ACHN (cell line): ENCODE data around the gene TBC1D22A.
"Not testable (repeated sequence)": the region's sequence is repeated elsewhere in the genome, so short reads cannot be mapped to it uniquely, and the experiment has no call there.

ENCODE experiments used
- DNase-seq: peaks from one replicate; pipeline ENCODE4 v3.0.0-alpha.2; 2015
- in situ Hi-C: cut with HindIII; loops from 2 replicates; pipeline ENCODE4 v1.10.0; 2017; ENCODE audit warnings: low sequenced_read_pairs, low pct_ligation_motif_present, low pct_unique_long_range_greater_than_20kb

Gene TBC1D22A

GRCh38 chr22:46974631-46975585 is 212.5 kb downstream of the TBC1D22A start:
- no peak for DNase-seq
- in situ Hi-C loops: no loop called here

DNA sequence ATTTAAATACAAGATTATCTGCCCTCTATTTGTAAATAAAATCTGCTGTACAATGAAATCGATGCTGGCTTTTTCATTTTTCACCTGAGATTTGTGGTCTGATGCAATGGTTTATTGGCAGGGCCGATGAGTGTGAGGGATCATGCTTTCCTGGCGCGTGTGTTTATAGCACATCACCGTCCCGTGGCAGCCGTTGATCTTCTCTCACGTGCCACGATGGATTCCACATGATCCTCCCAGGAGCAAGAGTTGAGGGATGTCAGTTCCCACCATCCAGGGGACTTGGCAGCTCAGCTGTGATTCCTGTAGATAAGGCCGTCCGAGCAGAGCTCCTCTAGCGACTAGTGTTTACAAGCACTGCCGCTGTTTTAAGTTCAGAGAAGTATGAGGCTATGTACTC is 213.7 kb downstream of the TBC1D22A start:
- in situ Hi-C loops: no loop called here
- no peak for DNase-seq

DNA sequence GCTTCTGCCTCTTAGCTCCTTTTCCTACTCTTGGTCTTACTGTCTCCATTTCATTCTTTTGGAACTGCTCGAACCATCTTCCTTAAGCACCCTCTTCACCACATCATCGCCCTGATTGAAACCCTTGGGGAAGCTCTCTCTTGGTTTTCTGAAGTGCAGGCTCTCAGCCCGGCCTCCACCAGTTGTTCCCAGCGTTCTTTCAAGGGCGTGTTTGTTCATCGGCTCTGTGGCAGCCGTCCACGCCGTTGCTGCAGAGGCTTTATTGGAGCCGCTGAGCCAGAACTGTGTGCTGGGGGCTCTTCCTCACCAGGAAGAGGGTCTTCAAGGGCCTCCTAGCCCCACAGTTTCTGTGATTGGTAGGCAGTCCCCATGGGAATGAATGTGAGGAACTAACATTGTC is 214.1 kb downstream of the TBC1D22A start:
- in situ Hi-C loops: no loop called here

DNA sequence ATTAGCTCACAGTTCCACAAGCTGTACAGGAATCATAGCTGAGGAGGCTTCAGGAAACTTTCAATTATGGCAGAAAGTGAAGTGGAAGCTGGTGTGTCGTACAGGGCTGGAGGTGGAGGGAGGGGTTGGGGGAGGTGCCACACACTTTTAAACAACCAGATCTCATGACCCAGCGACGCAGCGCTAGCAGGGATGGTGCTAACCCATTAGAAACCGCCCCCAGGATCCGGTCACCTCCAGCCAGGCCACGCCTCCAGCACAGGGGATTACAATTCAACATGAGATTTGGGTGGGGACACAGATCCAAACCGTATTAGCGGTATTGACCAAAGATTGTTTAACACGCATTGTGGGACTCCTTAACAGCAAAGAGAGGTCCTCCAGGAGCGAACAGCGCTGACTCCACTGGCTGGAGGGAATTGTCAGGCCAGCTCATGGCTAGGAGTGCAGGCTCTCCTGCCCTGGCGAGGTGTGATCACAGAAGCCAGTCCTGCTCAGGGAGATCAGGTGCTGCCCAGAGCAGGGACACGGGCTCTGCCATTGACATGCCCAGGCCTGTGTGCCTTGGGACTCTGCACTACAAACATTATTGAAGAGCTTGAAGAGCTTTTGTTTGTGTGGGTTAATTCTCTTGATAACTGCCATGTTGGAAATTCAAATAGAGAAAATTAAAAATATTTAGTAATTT is 215.3 kb downstream of the TBC1D22A start:
- in situ Hi-C loops: no loop called here
- DNase-seq: no peak

More for the DNA sequence above, 214.1 kb downstream of the TBC1D22A start:
- no peak for DNase-seq

- DNase-seq, in situ Hi-C loops: not testable (repeated sequence)
Observed at GRCh38 chr22:46978668-46979067, 216.2 kb downstream of the TBC1D22A start.

DNA sequence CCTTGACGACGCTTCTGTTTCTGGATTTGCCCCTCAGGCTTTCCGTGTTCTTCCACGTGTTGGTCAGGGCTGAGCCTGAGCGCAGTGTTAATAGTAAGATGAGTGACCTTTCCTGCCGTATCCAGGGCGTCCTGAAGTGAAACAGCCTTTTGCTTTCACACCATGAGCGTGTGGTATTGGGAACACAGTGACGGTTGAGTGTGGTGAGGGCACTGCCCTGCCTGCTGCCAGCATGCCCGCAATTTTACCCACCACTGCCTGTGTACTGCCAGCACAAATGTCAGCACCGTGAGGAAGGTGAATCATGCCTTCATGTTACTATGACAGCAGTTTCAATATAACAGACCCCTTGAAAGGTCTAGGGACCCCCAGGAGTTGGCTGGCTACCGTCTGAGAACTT is 217.1 kb downstream of the TBC1D22A start:
- DNase-seq: no peak
- in situ Hi-C loops: no loop called here

GRCh38 chr22:46980392-46980791 is 217.9 kb downstream of the TBC1D22A start:
- DNase-seq: no peak
- in situ Hi-C loops: no loop called here

GRCh38 chr22:46982635-46983034 is 220.2 kb downstream of the TBC1D22A start:
- in situ Hi-C loops: no loop called here
- no peak for DNase-seq

DNA sequence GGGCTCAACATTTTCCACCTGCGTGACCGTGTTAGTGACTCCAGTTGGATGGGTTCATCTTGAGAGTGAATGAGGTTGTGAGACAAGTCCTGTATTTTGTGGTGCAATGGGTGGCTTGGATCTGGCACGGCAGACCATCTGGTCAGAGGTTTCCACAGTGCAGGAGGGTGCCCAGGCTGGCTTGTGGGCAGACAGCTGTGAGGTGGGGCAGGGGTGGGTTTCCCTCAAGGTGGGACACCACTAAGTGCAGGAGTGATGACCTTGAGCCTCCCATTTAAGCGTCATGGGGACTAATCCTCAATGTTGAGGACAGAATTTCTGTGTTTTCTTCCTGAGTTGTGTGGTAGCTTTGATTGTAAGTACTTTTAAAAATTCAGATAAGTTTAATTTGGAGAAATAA is 220.6 kb downstream of the TBC1D22A start:
- no peak for DNase-seq
- in situ Hi-C loops: no loop called here

DNA sequence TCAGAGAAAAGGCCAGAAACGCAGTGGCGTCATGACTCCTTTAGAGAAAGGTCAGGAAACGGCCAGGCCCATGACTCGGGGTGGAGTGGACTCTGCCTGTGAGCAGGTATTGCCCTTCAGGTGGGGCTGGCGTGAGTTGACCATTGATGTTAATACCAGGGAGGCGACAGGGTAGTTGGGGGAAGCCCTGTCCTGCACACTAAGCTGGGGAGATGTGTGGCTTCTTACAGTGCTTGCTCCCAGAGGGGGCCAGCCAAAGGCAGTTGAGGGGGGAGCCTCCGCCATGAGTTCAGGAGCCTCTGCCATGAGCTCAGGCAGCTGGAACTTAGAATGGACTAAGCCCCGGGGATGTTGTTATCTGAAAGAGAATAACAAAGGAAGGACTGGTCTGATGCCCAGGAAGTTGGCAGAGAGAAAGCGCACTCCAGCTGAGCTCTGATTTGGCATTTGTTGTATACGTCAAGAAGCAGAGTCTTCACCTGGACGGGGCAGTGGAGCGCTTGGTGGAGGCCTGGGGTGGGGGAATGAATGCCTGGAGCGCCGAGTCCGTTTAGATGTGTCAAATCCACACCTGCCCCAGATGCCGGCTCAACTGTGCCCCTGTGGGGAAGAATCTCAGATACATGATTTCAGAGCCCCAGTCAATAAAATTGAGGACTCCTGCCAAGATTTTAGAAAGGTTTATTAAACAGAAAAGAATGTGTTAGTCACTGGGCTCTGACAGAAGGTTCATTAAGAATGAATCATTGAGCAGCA is 222.5 kb downstream of the TBC1D22A start:
- no peak for DNase-seq

GRCh38 chr22:46985507-46985882 is 223.0 kb downstream of the TBC1D22A start:
- DNase-seq: no peak
- in situ Hi-C loops: no loop called here

More for the DNA sequence above, 222.5 kb downstream of the TBC1D22A start:
- in situ Hi-C loops: no loop called here

DNA sequence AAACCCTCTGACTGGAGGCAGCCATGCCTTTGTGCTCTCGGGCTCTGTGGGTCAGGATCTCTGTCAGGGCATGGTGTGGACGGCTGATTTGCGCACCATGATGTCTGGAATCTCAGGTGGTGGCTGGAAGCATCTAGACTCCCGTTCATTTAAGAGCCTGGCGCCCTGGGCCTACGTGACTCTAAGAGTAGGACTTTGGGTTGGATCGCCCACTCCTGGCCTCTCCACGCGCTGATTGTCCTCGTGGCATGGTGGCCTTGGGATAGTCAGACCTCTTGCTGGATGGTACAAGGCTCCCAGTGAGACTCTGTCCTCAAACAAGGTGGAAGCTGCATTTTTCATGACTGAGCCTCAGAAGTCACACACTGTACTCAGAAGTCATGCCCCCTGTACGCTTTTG is 224.3 kb downstream of the TBC1D22A start:
- DNase-seq: no peak
- in situ Hi-C loops: no loop called here

DNA sequence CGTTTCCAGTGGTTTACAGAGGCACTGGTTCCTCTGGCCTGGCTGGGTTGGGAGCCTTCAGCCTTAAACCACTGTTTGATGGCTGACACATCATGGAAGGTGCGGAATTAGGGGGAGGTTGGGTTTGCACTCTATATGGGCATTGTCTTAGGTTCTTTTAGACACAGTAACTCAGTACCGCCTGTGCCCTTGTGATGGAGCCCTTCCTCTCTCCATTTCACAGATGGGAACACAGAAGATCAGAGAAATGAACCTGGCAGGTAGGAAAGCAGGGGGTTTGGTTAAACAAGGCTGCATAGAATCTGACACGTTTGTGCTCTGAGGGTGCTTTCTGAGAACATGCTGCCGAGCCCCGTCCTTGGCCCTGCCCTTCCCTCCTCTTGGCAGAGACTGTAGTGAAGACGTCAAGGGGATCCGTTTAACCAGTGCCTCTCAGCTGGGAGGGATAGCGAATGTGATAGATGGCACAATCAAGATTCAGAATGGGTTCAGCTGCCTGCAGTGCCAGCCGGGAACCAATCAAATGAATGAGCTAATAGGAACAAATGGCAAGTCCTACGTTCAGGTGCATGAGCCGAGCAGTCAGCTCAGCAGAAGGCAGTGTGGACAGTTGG is 228.6 kb downstream of the TBC1D22A start:
- DNase-seq: no peak
- in situ Hi-C loops: no loop called here

DNA sequence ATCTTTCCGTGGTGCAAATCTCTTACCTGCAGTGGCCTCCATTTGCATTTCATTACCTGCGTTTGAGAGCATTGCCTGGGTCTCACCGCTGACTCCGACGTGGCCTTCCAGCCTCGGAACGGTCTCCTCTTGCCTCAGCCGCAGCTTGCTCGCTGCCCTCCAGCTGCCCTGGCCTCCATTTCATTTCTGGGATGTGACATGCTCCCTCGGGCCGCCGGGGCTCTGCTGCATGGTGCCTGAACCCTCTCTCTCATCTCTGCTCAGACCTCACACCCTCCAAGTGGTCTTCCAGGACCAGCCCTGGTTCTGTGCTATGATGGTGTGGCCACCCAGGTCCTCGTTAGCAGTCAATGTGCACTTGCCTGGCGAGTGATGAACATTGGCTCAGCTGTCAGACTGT is 229.2 kb downstream of the TBC1D22A start:
- no peak for DNase-seq
- in situ Hi-C loops: no loop called here

- DNase-seq: no peak
- in situ Hi-C loops: no loop called here
Observed at GRCh38 chr22:46992121-46992731, 229.8 kb downstream of the TBC1D22A start.

GRCh38 chr22:46993633-46994032 is 231.2 kb downstream of the TBC1D22A start:
- no peak for DNase-seq
- in situ Hi-C loops: no loop called here

- no peak for DNase-seq
- in situ Hi-C loops: no loop called here
Observed at GRCh38 chr22:46994265-46994664, 231.8 kb downstream of the TBC1D22A start.

DNA sequence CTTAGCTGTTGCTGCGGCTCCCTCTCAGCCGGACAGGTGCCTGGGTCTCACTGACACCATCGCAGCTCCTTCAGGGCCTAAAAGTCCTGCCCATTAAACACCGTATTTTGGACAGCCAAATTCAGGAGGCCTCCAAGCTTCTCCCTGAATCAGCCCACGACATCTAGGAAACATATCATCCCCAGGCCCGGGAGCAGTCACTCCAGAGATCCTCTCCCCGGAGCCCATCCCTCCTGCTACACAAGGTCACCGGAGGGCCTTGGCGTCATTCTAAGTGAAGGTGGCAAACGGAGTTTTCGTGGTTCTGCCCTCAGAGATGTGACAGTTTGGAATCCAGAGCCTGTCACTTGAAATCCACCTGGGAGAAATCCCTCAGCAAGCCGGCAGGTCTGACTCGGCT is 232.5 kb downstream of the TBC1D22A start:
- in situ Hi-C loops: no loop called here
- DNase-seq: no peak
